OCI-LY1 (cell line): ENCODE data around the gene PARD3B.

Experiments
- EZH2 ChIP-seq: fragments of 200-600 bp; sonication (generic), shearing (Covaris generic); IDR thresholded peaks from 2 replicates; pipeline ENCODE4 v1.8.0; 2017; ENCODE audit warnings: borderline replicate concordance, mixed run types, mild to moderate bottlenecking, antibody characterized with exemption, low read length, moderate library complexity, mixed read lengths
- TF ChIP-seq, protein P1 (sequence below): fragments of 200-600 bp; sonication (generic), shearing (Covaris generic); IDR thresholded peaks from 2 replicates; pipeline ENCODE4 v1.5.1; 2017; ENCODE audit warnings: mild to moderate bottlenecking, antibody characterized with exemption, low read length, moderate library complexity, mixed read lengths

DNA sequence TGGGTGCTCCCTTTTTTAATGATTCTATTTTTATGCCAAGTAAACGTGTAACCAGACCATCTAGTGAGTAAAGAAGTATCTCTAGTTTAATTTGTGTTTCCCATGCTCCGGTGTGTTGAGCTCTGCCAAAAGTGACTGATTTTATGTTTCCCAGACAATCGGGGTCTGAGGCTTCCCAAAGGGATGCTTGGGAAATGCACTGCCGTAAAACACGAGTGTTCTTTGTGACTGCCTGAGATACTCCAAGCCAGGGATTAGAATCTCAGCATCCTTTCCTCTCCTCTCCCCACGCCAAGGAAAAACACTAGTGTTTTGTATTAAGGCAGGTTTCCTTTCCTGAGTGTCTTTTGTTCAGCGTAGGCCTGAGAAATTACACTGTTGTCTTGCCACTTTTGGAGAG, 956.6 kb downstream of the PARD3B start:
- TF ChIP-seq, protein P1, sequence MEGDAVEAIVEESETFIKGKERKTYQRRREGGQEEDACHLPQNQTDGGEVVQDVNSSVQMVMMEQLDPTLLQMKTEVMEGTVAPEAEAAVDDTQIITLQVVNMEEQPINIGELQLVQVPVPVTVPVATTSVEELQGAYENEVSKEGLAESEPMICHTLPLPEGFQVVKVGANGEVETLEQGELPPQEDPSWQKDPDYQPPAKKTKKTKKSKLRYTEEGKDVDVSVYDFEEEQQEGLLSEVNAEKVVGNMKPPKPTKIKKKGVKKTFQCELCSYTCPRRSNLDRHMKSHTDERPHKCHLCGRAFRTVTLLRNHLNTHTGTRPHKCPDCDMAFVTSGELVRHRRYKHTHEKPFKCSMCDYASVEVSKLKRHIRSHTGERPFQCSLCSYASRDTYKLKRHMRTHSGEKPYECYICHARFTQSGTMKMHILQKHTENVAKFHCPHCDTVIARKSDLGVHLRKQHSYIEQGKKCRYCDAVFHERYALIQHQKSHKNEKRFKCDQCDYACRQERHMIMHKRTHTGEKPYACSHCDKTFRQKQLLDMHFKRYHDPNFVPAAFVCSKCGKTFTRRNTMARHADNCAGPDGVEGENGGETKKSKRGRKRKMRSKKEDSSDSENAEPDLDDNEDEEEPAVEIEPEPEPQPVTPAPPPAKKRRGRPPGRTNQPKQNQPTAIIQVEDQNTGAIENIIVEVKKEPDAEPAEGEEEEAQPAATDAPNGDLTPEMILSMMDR, result no peak
- TF ChIP-seq EZH2, result no peak
